HG03354 (cell line): Measurements from ENCODE around the gene CLK2.

Experiments used
- ATAC-seq: cut with Tn5 transposase; IDR thresholded peaks from one replicate; pipeline ENCODE4 v1.9.1; 2021; ENCODE audit warnings: mild to moderate bottlenecking; ENCODE audit not compliant: unreplicated experiment, poor library complexity, severe bottlenecking

The CLK2 gene

GRCh38 chr1:155272466-155273342 lies 600 bp downstream of the CLK2 start:
- ATAC-seq: peak; percentile 44

GRCh38 chr1:155269381-155269780 lies 3.9 kb downstream of the CLK2 start:
- ATAC-seq: no peak

- ATAC-seq: no peak
Measured at GRCh38 chr1:155268630-155269029, 4.7 kb downstream of the CLK2 start.

GRCh38 chr1:155267373-155267772 lies 5.9 kb downstream of the CLK2 start:
- no peak for ATAC-seq

- no peak for ATAC-seq
Measured at GRCh38 chr1:155266553-155266952, 6.8 kb downstream of the CLK2 start.

- no peak for ATAC-seq
Measured at GRCh38 chr1:155263067-155263466, 10.2 kb downstream of the CLK2 start.

GRCh38 chr1:155261852-155262673 lies 11.2 kb downstream of the CLK2 start, which contains the start of gene SCAMP3:
TSS of gene SCAMP3 (minus strand) at chr1:155262360. CDS start at chr1:155262151, 209 bp downstream.
- ATAC-seq: peak; percentile 94

GRCh38 chr1:155261493-155261851 lies 11.8 kb downstream of the CLK2 start:
- peak; percentile 4 for ATAC-seq

- no peak for ATAC-seq
Measured at GRCh38 chr1:155260276-155260675, 13.0 kb downstream of the CLK2 start.

GRCh38 chr1:155256058-155256852 lies 17.0 kb downstream of the CLK2 start:
- ATAC-seq: no peak

GRCh38 chr1:155255243-155256007 lies 17.9 kb downstream of the CLK2 start, which contains the start of gene ENTREP3:
TSS of gene ENTREP3 (minus strand) at chr1:155255483. CDS start at chr1:155254877, 606 bp downstream.
- ATAC-seq: peak; percentile 68

- no peak for ATAC-seq
Measured at GRCh38 chr1:155254714-155255242, 18.5 kb downstream of the CLK2 start.

- no peak for ATAC-seq
Measured at GRCh38 chr1:155254228-155254713, 19.0 kb downstream of the CLK2 start.

GRCh38 chr1:155253797-155254196 lies 19.5 kb downstream of the CLK2 start:
- no peak for ATAC-seq

- ATAC-seq: no peak
Measured at GRCh38 chr1:155253208-155253607, 20.1 kb downstream of the CLK2 start.

GRCh38 chr1:155251566-155251965 lies 21.7 kb downstream of the CLK2 start:
- no peak for ATAC-seq

- ATAC-seq: peak; percentile 82
Measured at GRCh38 chr1:155250633-155251449, 22.5 kb downstream of the CLK2 start.

GRCh38 chr1:155250246-155250632 lies 23.1 kb downstream of the CLK2 start:
- ATAC-seq: peak; percentile 17
